ENCODE results near the gene UBTF.

Gene UBTF

GRCh38 chr17:44219616-44220212, at the start of gene UBTF:
Gene UBTF (minus strand): TSS chr17:44219675. CDS start chr17:44218229, 1,446 bp downstream.
- DNase-seq: peak; percentile 78

- no peak for DNase-seq
Measured at GRCh38 chr17:44268709-44269534, 49.4 kb upstream of the UBTF start.

- no peak for DNase-seq
Measured at GRCh38 chr17:44267818-44268490, 48.5 kb upstream of the UBTF start, which contains the start of gene SLC4A1. Gene SLC4A1 (minus strand): TSS chr17:44268135. CDS start chr17:44262866, 5,269 bp downstream.

- DNase-seq: no peak
Measured at GRCh38 chr17:44267165-44267455, 47.6 kb upstream of the UBTF start.

- no peak for DNase-seq
Measured at GRCh38 chr17:44266402-44267164, 47.1 kb upstream of the UBTF start.

- DNase-seq: no peak
Measured at GRCh38 chr17:44263345-44263902, 43.9 kb upstream of the UBTF start.

GRCh38 chr17:44262654-44263225, 43.3 kb upstream of the UBTF start:
- no peak for DNase-seq

- no peak for DNase-seq
Measured at GRCh38 chr17:44260296-44260695, 40.8 kb upstream of the UBTF start.

- DNase-seq: no peak
Measured at GRCh38 chr17:44258811-44259351, 39.4 kb upstream of the UBTF start.

- no peak for DNase-seq
Measured at GRCh38 chr17:44257815-44258760, 38.6 kb upstream of the UBTF start.

- no peak for DNase-seq
Measured at GRCh38 chr17:44256671-44257070, 37.2 kb upstream of the UBTF start.

GRCh38 chr17:44255915-44256314, 36.4 kb upstream of the UBTF start:
- no peak for DNase-seq

GRCh38 chr17:44254361-44255095, 35.1 kb upstream of the UBTF start:
- DNase-seq: no peak

- DNase-seq: no peak
Measured at GRCh38 chr17:44253006-44253405, 33.5 kb upstream of the UBTF start.

GRCh38 chr17:44251062-44251461, 31.6 kb upstream of the UBTF start:
- DNase-seq: no peak

- no peak for DNase-seq
Measured at GRCh38 chr17:44249501-44250246, 30.2 kb upstream of the UBTF start.

GRCh38 chr17:44247876-44248736, 28.6 kb upstream of the UBTF start:
- DNase-seq: no peak

- DNase-seq: no peak
Measured at GRCh38 chr17:44247440-44247841, 28.0 kb upstream of the UBTF start.

Data from NCI-H774 (cell line).